ENCODE results near the gene HBB.
"Not testable (repeated sequence)": the region's sequence is repeated elsewhere in the genome, so short reads cannot be mapped to it uniquely, and the experiment has no call there.

The HBB gene

DNA sequence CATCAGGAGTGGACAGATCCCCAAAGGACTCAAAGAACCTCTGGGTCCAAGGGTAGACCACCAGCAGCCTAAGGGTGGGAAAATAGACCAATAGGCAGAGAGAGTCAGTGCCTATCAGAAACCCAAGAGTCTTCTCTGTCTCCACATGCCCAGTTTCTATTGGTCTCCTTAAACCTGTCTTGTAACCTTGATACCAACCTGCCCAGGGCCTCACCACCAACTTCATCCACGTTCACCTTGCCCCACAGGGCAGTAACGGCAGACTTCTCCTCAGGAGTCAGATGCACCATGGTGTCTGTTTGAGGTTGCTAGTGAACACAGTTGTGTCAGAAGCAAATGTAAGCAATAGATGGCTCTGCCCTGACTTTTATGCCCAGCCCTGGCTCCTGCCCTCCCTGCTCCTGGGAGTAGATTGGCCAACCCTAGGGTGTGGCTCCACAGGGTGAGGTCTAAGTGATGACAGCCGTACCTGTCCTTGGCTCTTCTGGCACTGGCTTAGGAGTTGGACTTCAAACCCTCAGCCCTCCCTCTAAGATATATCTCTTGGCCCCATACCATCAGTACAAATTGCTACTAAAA, at the start of gene HBB:
TSS of gene HBB (minus strand) at position 340 of the 579 bp plus-strand sequence. CDS start at position 290, 50 bp downstream.
- no peak for DNase-seq (ENCODE audit: low spot score)

DNA sequence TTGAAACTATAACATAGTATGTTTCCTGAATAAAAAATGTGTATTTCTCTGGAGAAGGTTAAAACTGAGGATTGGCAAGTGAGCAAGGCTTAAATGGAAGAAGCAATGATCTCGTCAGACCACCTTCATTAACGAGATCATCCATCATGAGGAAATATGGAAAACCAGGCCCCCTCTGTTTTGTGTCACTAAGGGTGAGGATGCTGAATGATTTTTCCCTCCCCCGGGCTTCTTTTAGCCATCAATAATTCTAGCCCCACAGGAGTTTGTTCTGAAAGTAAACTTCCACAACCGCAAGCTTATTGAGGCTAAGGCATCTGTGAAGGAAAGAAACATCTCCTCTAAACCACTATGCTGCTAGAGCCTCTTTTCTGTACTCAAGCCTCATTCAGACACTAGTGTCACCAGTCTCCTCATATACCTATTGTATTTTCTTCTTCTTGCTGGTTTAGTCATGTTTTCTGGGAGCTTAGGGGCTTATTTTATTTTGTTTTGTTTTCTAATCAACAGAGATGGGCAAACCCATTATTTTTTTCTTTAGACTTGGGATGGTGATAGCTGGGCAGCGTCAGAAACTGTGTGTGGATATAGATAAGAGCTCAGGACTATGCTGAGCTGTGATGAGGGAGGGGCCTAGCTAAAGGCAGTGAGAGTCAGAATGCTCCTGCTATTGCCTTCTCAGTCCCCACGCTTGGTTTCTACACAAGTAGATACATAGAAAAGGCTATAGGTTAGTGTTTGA, 48.7 kb upstream of the HBB start:
- no peak for DNase-seq (ENCODE audit: low spot score)

DNA sequence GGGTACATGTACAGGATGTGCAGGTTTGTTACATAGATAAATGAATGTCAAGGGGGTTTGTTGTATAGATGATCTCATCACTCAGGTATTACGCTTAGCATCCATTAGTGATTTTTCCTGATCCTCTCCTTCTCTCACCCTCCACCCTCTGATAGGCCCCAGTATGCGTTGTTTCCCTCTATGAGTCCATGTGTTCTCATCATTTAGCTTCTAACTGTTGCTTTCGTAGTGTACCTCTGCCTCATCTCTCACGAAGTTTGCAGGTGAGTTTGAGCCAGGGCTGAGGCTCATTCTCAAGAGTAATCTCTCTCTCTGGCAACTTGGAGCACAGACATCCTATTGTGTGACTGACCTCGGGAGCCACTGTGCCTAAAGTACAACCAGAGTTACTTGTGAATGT, 47.5 kb upstream of the HBB start:
- DNase-seq (ENCODE audit: low spot score), result no peak

DNA sequence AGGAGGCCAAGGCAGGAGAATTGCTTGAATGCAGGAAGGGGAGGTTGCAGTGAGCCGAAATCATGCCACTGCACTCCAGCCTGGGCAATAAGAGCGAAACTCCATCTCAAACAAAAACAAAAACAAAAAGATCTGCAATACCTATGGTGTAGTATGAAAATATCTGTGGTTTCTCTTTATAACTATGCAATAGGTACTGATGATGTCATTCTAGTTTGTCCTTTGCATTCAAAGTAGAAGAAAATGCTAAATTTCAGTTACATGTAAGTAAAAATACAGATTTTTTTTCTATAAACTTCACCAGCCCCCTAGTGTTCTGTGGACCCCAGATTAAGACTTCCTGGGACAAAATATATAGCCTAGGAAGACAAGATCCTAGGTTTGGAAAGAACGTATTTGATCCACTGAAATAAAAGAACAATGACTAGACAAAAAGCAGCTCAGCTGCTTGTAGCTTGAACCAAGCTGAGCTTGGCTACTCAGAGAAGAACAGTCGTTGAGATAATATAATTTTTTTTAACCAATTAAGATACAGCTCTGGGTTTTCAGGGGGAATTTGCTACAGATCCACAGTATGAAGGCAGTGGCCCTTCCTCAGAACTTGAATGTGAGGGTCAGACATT, 45.6 kb upstream of the HBB start:
- DNase-seq (ENCODE audit: low spot score), result no peak

DNA sequence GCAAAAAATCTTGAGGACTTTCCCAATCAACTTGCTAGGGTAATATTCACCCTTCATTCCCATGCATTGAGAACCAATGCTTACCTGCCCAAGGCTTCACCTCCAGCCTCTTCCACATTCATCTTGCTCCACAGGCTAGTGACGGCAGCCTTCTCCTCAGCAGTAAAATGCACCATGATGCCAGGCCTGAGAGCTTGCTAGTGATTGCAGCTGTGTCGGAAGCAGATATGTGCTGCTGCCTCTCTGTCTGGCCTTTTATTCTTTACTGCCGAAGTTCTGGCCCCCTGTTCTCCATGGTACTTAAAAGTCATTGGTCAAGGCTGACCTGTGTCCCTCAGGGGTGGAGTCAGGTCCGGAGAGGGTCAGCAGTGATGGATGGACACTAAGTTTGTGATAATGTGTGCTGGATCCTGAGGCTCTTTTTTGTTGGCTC, 42.9 kb upstream of the HBB start, which contains the start of gene HBE1:
TSS of gene HBE1 (minus strand) at position 231 of the 433 bp plus-strand sequence. CDS start at position 176, 55 bp downstream.
- no peak for DNase-seq (ENCODE audit: low spot score)

DNA sequence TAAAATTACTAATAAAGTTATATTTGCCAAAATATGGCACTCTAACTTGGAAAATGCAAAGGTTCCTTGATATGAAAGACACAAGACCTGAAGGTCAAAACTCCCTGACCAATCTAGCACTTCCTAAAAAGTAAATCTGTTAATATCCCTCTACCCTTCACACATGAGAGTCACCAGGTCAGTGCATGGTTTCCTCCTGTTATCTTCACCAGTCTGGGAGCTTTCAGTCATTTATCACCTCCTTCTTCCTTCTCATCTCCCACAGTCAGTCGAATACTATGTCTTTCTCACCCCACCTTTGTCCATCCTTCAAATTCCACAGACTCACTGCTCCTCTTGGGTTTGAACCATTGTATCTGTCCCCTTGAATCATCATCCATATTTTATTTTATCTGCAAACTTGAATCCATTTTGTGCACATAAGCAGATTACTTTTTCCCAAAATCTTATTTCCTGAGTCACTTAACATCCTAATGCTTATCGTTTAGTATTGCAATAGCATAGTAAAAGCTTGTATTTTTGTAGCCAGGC, 40.2 kb upstream of the HBB start:
- no peak for DNase-seq (ENCODE audit: low spot score)

DNA sequence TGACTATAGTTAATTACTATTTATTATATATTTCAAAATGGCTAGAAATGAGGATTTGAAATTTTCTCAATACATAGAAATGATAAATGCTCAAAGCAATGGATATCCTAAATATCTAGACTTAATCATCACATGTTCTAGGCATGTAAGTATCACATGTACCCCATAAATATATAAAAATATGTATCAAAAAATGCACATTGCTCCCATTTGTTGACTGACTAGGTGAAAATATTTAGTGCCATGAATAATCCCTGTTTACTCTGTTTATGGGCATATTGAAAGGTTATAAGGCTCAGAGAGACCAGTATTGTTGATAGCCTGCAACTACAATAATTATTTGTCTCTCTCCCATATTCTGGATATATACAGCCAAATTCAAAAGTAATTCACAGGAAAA, 39.7 kb upstream of the HBB start:
- DNase-seq (ENCODE audit: low spot score), result no peak

DNA sequence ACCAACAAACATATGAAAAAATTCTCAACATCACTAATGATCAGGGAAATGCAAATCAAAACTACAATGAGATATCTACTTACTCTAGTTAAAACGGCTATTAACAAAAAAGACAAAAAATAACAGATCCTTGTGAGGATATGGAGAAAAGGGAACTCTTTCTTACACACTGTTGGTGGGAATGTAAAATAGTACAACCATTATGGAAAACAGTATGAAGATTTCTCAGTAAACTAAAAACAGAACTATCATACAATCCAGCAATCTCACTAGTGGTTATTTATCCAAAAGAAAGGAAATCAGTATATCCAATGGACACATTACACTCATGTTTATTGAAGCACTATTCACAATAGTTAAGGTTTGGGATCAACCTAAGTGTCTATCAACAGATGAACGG, 39.0 kb upstream of the HBB start:
- no peak for DNase-seq (ENCODE audit: low spot score)

DNA sequence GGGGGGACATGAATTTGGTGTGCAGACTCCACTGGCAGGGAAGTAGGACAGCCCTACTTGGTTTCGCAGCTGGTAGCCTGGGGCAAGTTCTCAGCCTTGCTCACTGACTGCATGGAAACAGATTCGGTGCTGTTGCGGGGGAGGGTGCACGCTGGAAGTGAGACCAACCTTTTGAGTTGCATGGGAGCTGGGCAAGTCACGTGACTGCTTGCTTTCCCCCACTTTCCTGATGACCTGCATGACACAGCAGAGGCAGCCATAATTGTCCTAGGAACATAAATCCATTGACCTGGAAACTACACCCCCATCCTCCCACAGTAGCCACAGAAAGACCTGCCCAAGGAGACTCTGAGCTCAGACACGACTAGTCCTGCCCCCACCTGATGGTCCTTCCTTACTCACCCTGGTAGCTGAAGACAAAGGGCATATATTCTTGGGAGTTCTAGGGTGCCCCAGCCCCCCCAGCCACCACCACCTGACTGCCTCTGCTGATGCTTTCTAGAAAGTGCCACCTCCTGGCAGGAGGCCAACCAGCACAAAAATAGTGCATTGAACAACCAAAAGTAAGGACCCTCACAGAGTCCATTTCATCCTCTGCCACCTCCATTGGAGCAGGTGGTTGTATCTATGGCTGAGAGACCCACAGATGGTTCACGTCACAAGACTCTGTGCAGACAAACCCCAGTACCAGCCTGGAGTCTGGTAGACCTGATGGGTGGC, 31.8 kb upstream of the HBB start:
- DNase-seq (ENCODE audit: low spot score), result no peak

DNA sequence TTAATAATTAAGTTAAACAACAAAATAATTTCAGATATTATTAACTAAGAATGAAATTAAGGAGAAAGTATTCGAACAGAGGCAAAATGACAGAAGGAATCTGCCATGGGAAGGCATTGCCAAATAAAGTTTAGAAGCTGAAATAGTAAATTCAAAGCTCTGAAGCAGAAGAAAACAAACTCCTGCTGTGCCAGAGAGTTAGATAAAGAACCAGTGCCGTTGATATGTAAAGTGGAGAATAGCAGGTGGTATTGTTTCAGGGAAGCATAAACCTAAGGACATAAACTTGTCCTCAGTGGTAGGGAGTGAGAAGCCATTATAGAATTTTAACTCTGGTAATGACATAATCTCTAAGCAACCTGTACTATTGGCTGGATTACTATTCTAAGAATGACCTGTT, 30.4 kb upstream of the HBB start:
- DNase-seq (ENCODE audit: low spot score), result no peak

DNA sequence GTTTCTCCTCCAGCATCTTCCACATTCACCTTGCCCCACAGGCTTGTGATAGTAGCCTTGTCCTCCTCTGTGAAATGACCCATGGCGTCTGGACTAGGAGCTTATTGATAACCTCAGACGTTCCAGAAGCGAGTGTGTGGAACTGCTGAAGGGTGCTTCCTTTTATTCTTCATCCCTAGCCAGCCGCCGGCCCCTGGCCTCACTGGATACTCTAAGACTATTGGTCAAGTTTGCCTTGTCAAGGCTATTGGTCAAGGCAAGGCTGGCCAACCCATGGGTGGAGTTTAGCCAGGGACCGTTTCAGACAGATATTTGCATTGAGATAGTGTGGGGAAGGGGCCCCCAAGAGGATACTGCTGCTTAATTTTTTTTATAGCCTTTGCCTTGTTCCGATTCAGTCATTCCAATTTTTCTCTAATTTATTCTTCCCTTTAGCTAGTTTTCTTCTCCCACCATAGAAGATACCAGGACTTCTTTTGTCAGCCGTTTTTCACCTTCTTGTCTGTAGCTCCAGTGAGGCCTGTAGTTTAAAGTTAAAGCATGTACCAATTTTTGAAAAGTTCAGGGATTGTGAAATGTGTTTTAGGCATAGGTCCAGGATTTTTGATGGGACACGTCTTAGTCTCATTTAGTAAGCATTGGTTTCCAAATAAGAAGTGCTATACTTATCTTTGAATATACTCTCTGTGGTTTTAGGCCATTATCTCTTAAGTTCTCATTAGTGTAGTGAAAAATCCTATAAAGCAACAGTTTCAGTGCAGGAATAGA, 28.0 kb upstream of the HBB start, which contains the start of gene HBG2:
TSS of gene HBG2 (minus strand) at position 136 of the 768 bp plus-strand sequence. CDS start at position 83, 53 bp downstream.
- DNase-seq (ENCODE audit: low spot score), result not testable (repeated sequence)

DNA sequence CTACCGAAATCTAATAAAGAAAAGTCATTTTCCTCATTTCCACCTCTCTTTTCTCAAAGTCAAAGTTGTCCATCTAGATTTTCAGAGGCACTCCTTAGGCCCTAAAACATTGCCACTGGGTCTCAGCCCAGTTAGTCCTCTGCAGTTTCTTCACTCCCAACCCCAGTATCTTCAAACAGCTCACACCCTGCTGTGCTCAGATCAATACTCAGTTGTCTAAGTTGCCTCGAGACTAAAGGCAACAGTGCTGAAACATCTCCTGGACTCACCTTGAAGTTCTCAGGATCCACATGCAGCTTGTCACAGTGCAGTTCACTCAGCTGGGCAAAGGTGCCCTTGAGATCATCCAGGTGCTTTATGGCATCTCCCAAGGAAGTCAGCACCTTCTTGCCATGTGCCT, 27.2 kb upstream of the HBB start:
- not testable (repeated sequence) for DNase-seq (ENCODE audit: low spot score)

DNA sequence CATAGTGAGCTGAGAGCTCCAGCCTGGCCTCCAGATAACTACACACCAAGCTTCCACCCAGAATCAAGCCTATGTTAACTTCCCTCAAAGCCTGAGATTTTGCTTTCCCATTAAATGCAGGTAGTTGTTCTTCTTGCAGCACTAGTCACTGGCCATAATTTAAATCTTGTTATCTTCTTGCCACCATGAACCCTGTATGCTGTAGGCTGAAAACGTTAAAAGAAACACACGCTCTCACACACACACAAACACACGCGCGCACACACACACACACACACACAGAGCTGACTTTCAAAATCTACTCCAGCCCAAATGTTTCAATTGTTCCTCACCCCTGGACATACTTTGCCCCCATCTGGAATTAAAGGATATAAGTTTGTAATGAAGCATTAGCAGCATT, 26.6 kb upstream of the HBB start:
- not testable (repeated sequence) for DNase-seq (ENCODE audit: low spot score)

DNA sequence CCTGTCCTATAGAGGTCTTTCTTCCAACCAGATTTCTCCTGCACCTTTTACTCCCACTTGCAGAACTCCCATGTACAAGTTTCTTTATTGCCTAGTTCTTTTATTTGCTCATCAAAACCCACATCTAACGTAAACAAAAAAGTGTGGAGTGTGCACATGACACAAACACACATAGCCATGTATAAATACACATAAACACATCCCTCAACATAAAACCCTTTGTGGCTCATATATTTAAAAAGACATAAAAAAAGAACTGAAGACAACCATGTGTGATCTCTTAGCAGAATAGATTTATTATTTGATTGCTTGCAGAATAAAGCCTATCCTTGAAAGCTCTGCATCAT, 26.0 kb upstream of the HBB start:
- DNase-seq (ENCODE audit: low spot score), result no peak

DNA sequence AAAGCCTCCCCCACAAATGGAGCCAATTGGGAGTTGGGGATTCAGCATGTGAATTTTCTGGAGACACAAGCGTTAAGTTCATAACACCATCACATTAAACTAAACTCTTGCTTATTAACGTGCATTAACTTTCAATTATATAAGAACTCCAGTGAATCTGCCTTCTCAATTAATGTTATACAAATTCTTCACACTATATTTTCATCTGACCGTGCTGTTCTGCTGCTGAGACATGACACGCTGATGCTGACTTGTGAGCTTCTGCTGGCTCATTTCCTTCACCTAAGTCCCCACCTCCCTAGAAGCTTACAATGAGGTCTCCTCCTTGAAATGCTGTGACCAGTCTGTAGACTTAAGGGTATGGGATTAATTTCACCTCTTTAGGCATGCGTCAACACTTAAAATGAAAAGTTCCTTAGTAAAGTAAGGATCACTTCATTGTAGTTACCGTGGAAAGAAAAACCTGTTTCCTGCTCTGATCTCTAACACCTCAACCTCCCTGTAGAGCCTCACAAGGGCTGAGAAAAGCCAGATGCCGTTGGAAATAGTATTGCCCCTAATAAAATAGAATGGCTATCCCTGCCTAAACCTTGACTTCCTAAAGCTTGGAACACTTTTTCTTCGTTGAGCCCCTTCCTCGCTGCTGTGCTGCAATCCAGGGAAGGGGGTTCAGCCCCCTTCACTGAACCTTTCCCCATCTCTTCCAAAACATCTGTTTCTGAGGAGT, 25.5 kb upstream of the HBB start:
- no peak for DNase-seq (ENCODE audit: low spot score)

DNA sequence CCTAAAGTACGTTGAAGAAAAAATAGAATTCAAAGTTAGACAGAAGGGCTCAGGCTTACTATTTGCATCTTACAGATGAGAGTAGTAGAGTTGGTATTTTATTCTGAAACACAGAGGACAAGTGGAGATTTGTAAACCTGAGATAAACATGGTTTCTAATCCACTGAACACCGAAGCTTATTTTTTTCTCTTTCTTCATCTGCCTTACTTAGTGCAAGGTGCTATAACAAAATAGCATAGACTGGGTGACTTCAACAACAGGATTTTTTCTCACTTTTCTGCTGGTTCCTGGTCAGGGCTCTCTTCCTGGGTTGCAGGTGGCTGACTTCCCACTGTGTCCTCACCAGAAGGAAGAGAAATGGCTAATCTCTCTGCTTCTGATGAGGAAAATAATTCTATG, 24.9 kb upstream of the HBB start:
- DNase-seq (ENCODE audit: low spot score), result no peak

DNA sequence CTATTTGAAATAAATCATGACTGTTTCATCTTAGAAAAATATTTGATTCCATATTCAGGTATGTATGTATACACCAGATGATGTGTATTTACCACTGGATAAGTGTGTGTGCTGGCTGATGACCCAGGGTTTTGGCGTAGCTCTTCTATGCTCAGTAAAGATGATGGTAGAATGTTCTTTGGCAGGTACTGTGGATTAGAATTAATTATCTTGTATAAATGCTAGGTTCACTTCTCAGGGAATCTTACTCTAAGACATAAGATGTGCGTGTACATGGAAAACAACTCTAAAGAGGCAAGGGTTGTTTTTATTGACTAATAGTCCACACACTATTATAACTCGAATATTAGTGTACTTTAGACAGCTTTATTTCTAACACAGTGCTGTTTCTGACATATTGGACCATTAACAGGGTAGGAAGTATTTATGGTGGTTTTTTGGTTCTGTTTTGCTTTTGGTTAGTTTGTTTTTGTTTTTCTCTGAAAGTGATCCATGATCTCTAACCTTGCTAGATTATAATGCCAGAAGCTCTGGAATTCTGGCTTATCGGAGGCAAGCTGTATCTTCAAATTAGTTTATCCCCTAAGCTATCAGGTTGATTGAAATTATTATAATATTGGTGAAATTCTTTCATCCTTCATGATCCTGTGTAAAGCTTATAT, 23.8 kb upstream of the HBB start:
- no peak for DNase-seq (ENCODE audit: low spot score)

DNA sequence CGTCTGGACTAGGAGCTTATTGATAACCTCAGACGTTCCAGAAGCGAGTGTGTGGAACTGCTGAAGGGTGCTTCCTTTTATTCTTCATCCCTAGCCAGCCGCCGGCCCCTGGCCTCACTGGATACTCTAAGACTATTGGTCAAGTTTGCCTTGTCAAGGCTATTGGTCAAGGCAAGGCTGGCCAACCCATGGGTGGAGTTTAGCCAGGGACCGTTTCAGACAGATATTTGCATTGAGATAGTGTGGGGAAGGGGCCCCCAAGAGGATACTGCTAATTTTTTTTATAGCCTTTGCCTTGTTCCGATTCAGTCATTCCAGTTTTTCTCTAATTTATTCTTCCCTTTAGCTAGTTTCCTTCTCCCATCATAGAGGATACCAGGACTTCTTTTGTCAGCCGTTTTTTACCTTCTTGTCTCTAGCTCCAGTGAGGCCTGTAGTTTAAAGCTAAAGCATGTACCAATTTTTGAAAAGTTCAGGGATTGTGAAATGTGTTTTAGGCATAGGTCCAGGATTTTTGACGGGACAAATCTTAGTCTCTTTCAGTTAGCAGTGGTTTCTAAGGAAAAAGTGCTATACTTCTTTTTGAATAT, 23.0 kb upstream of the HBB start, which contains the start of gene HBG1:
TSS of gene HBG1 (minus strand) at position 51 of the 590 bp plus-strand sequence. CDS start 53 bp downstream, outside the sequence.
- not testable (repeated sequence) for DNase-seq (ENCODE audit: low spot score)

DNA sequence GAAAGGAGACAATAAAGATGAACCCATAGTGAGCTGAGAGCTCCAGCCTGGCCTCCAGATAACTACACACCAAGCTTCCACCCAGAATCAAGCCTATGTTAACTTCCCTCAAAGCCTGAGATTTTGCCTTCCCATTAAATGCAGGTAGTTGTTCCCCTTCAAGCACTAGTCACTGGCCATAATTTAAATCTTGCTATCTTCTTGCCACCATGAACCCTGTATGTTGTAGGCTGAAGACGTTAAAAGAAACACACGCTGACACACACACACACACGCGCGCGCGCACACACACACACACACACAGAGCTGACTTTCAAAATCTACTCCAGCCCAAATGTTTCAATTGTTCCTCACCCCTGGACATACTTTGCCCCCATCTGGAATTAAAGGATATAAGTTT, 21.6 kb upstream of the HBB start:
- DNase-seq (ENCODE audit: low spot score), result not testable (repeated sequence)
